Smooth muscle cell (in vitro differentiated cells): Measurements from ENCODE around the gene ASB1. TPM values are rescaled to one million over a fixed set of nuclear protein-coding genes. Genes with fewer than 3 reads are reported as not detected.

Experiments
- DNase-seq: peaks from one replicate; lab custom pipeline; 2025; ENCODE audit not compliant: unreplicated experiment; lab: John Stamatoyannopoulos, UW
- H2AFZ ChIP-seq: fragments of 200-600 bp; sonication (generic); 2 replicates; pipeline ENCODE4 v1.6.0; 2016; ENCODE audit warnings: antibody characterized with exemption, low read depth, mild to moderate bottlenecking
- H3F3A ChIP-seq: fragments of 200-600 bp; sonication (generic); 2 replicates; pipeline ENCODE4 v1.6.0; 2017; ENCODE audit warnings: antibody characterized with exemption, low read depth
- H3K27ac ChIP-seq: fragments of 200-600 bp; sonication (generic); 2 replicates; pipeline ENCODE4 v1.5.1; 2016; ENCODE audit warnings: low read depth, mild to moderate bottlenecking
- H3K27me3 ChIP-seq: fragments of 200-600 bp; sonication (generic); 2 replicates; pipeline ENCODE4 v1.6.1; 2016; ENCODE audit warnings: low read depth, mild to moderate bottlenecking
- H3K36me3 ChIP-seq: fragments of 200-600 bp; sonication (generic); 2 replicates; pipeline ENCODE4 v1.5.1; 2016; ENCODE audit warnings: low read depth
- H3K4me1 ChIP-seq: fragments of 200-600 bp; sonication (generic); 2 replicates; pipeline ENCODE4 v1.5.1; 2016; ENCODE audit warnings: low read depth
- H3K4me2 ChIP-seq: fragments of 200-600 bp; sonication (generic); 2 replicates; pipeline ENCODE4 v1.6.0; 2016; ENCODE audit warnings: mild to moderate bottlenecking
- H3K4me3 ChIP-seq: fragments of 200-600 bp; sonication (generic); 2 replicates; pipeline ENCODE4 v1.5.1; 2016; ENCODE audit warnings: mild to moderate bottlenecking
- H3K79me2 ChIP-seq: fragments of 200-600 bp; sonication (generic); 2 replicates; pipeline ENCODE4 v1.6.0; 2016; ENCODE audit warnings: low read depth, mild to moderate bottlenecking
- H3K9ac ChIP-seq: fragments of 200-600 bp; sonication (generic); 2 replicates; pipeline ENCODE4 v1.6.0; 2016; ENCODE audit warnings: low read depth
- H3K9me3 ChIP-seq: fragments of 200-600 bp; sonication (generic); replicated peaks from 2 replicates; pipeline ENCODE4 v1.5.1; 2016; ENCODE audit warnings: low read depth
- H4K20me1 ChIP-seq: fragments of 200-600 bp; sonication (generic); 2 replicates; pipeline ENCODE4 v1.6.0; 2016; ENCODE audit warnings: low read depth
- CTCF ChIP-seq: fragments of 200-600 bp; sonication (generic); IDR thresholded peaks from 2 replicates; pipeline ENCODE4 v1.5.1; 2017; ENCODE audit warnings: borderline replicate concordance, mild to moderate bottlenecking, antibody characterized with exemption; ENCODE audit not compliant: insufficient read depth, poor library complexity, severe bottlenecking
- WGBS: methylation state at CpG from one replicate; pipeline ENCODE4 v1.1.7; 2016; ENCODE audit warnings: low lambda C conversion rate; 5-methylcytosine and 5-hydroxymethylcytosine counted together
- polyA plus RNA-seq: library from polyadenylated mRNA; unstranded; fragments of >200 nt; fragmentation: Nextera tagmentation; extraction: Ambion mirVana; gene quantifications from 2 replicates; pipeline ENCODE4 v1.2.1, GENCODE V29; 2016
- total RNA-seq: library from RNA; depleted of rRNA; stranded (reverse); fragments of >200 nt; gene quantifications from 2 replicates; pipeline ENCODE4 v1.2.3, GENCODE V29; 2014

Gene ASB1
- total and polyA plus RNA-seq, 2 experiments from 2014 or later: 24.8 to 27.3 TPM

GRCh38 chr2:238398577-238398976 lies 28.1 kb upstream of the ASB1 start:
- no peak for TF ChIP-seq CTCF
- Histone ChIP-seq H3K36me3 (peaks cover 6% of the 10 kb centered on the region), H3K9ac (no peak overlapping the region), H3K4me2 (no peak overlapping the region), H3K27me3 (no peaks in the 10 kb centered on the region), H3K79me2 (no peaks in the 10 kb centered on the region), H2AFZ (no peak overlapping the region), H3K27ac (no peak overlapping the region), H3K9me3 (no peaks in the 10 kb centered on the region), H3F3A (no peaks in the 10 kb centered on the region), H3K4me3 (no peak overlapping the region), H3K4me1 (peaks cover 5% of the 10 kb centered on the region), H4K20me1 (no peaks in the 10 kb centered on the region)
- WGBS: 95% methylated on average over 6 of the region's 6 CpGs
- DNase-seq: no peak

- Histone ChIP-seq H3K4me2 (no peak overlapping the region), H3K36me3 (peaks cover 6% of the 10 kb centered on the region), H4K20me1 (no peaks in the 10 kb centered on the region), H3K79me2 (no peaks in the 10 kb centered on the region), H2AFZ (no peak overlapping the region), H3F3A (no peaks in the 10 kb centered on the region), H3K27ac (no peak overlapping the region), H3K9ac (no peak overlapping the region), H3K4me3 (no peak overlapping the region), H3K9me3 (no peaks in the 10 kb centered on the region), H3K4me1 (peaks cover 5% of the 10 kb centered on the region), H3K27me3 (no peaks in the 10 kb centered on the region)
- 100% methylated on average over 2 of the region's 2 CpGs for WGBS
- no peak for DNase-seq
- TF ChIP-seq CTCF: no peak
Measured at GRCh38 chr2:238399094-238399493, 27.6 kb upstream of the ASB1 start.

- no peak overlapping the region for H3K4me2 ChIP-seq
- no peaks in the 10 kb centered on the region for H3K9me3 ChIP-seq
- no peaks in the 10 kb centered on the region for H3K79me2 ChIP-seq
- H3K4me1 ChIP-seq: peaks cover 5% of the 10 kb centered on the region
- H3K36me3 ChIP-seq: peaks cover 6% of the 10 kb centered on the region
- H3F3A ChIP-seq: no peaks in the 10 kb centered on the region
- 92% methylated on average over 8 of the region's 8 CpGs for WGBS
- no peak for TF ChIP-seq CTCF
- no peak overlapping the region for H2AFZ ChIP-seq
- no peak overlapping the region for H3K4me3 ChIP-seq
- H4K20me1 ChIP-seq: no peaks in the 10 kb centered on the region
- DNase-seq: no peak
- H3K27me3 ChIP-seq: no peaks in the 10 kb centered on the region
- H3K27ac ChIP-seq: no peak overlapping the region
- H3K9ac ChIP-seq: no peak overlapping the region
Measured at GRCh38 chr2:238401551-238401950, 25.2 kb upstream of the ASB1 start.

- Histone ChIP-seq H3K4me1 (peaks cover 3% of the 10 kb centered on the region), H3F3A (no peaks in the 10 kb centered on the region), H3K79me2 (no peaks in the 10 kb centered on the region), H3K36me3 (peaks cover 3% of the 10 kb centered on the region), H3K9me3 (no peaks in the 10 kb centered on the region), H3K27ac (no peak overlapping the region), H3K9ac (no peak overlapping the region), H2AFZ (no peak overlapping the region), H3K4me2 (no peak overlapping the region), H3K4me3 (no peak overlapping the region), H4K20me1 (no peaks in the 10 kb centered on the region), H3K27me3 (no peaks in the 10 kb centered on the region)
- no peak for DNase-seq
- TF ChIP-seq CTCF: no peak
- 97% methylated on average over 21 of the region's 21 CpGs for WGBS
Measured at GRCh38 chr2:238403632-238404405, 22.9 kb upstream of the ASB1 start.
